Measurements from ENCODE around the gene BCDIN3D. TPM values are rescaled to one million over a fixed set of nuclear protein-coding genes. Genes with fewer than 3 reads are reported as not detected.
"Not testable (repeated sequence)": the region's sequence is repeated elsewhere in the genome, so short reads cannot be mapped to it uniquely, and the experiment has no call there.

BCDIN3D gene
- total RNA-seq, 1 experiment from 2014 or later = 4.8 TPM

DNA sequence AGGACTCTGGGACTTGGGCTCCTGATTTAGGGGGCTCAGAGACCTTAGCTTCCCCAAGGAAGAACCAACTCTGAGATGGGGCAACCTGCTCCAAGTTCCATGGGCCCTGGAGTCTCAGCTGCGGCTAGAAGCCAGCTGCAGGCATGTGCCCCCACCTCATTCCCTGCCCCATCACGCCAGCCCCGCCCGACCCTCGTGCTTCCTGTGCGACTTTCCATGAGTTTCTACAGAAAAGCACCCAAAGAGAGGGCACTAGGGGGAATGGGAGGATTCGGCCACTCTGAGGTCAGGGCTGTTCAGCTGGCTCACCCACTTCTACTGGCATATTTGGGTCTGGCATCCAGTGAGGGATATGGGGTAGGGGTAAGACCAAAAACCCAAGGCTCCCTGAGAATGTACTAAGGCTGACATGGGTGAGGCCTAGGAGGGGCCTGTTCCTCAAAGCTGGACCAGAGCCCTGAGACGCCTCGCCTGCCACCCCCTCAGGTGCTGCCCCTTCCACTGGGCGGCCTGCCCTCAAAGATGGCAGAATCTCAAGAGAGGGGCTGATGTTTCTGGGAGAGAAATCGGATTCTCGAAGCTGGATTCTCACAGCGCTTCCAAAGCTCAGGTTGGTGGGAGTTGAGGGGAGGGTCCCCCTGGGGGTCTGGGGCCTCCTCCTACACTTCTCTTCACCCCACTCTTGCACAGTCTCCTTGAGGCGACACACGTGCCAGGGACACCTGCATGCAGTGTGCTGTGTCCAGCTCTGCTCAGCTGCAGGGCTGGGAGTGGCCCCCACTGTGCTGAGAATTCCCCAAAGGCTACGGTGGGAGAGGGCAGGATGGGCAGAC lies 38.7 kb upstream of the BCDIN3D start:
- POLR2A ChIA-PET = no interaction called here
- in situ Hi-C loops (cut with HindIII; ENCODE audit: low pct_unique_long_range_greater_than_20kb, low sequenced_read_pairs) = no loop called here
- Histone ChIP-seq H3K9me3 (ENCODE audit: control insufficient read depth, insufficient read depth, low read depth, low read length) (no peaks in the 10 kb centered on the region), H3K4me1 (ENCODE audit: control insufficient read depth, insufficient read depth, low read length) (0 out of 2 replicates have a peak, but pooled peaks cover 4% of the 10 kb centered on the region), H3K27me3 (ENCODE audit: control insufficient read depth, insufficient read depth, low read length) (no peaks in the 10 kb centered on the region), H3K27ac (ENCODE audit: low read length) (no peak overlapping the region), H3K36me3 (ENCODE audit: control insufficient read depth, insufficient read depth, low read length) (no peaks in the 10 kb centered on the region), H3K4me3 (ENCODE audit: low read depth in 2 of 2, low read length in 2 of 2) (no peak overlapping the region)
- ATAC-seq = no peak
- BruUV-seq (replicated peaks) = no TSS peak
- TF ChIP-seq TCF7L2 (IDR thresholded peaks at IDR 0.05; ENCODE audit: low read depth, low read length) (no peak), POLR2AphosphoS5 (IDR thresholded peaks at IDR 0.05; ENCODE audit: low read depth, low read length) (no peak)
- TF ChIP-seq, protein P1, sequence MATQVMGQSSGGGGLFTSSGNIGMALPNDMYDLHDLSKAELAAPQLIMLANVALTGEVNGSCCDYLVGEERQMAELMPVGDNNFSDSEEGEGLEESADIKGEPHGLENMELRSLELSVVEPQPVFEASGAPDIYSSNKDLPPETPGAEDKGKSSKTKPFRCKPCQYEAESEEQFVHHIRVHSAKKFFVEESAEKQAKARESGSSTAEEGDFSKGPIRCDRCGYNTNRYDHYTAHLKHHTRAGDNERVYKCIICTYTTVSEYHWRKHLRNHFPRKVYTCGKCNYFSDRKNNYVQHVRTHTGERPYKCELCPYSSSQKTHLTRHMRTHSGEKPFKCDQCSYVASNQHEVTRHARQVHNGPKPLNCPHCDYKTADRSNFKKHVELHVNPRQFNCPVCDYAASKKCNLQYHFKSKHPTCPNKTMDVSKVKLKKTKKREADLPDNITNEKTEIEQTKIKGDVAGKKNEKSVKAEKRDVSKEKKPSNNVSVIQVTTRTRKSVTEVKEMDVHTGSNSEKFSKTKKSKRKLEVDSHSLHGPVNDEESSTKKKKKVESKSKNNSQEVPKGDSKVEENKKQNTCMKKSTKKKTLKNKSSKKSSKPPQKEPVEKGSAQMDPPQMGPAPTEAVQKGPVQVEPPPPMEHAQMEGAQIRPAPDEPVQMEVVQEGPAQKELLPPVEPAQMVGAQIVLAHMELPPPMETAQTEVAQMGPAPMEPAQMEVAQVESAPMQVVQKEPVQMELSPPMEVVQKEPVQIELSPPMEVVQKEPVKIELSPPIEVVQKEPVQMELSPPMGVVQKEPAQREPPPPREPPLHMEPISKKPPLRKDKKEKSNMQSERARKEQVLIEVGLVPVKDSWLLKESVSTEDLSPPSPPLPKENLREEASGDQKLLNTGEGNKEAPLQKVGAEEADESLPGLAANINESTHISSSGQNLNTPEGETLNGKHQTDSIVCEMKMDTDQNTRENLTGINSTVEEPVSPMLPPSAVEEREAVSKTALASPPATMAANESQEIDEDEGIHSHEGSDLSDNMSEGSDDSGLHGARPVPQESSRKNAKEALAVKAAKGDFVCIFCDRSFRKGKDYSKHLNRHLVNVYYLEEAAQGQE (IDR thresholded peaks at IDR 0.05; ENCODE audit: insufficient read depth in 1 of 2, low read depth in 2 of 2, low read length in 1 of 2) = no peak
- CTCF ChIA-PET = no interaction called here
- no peak for DNase-seq (ENCODE audit: low read depth, low spot score)
- intact Hi-C loops (cut with micrococcal nuclease; ENCODE audit: unreplicated experiment) = no loop called here

DNA sequence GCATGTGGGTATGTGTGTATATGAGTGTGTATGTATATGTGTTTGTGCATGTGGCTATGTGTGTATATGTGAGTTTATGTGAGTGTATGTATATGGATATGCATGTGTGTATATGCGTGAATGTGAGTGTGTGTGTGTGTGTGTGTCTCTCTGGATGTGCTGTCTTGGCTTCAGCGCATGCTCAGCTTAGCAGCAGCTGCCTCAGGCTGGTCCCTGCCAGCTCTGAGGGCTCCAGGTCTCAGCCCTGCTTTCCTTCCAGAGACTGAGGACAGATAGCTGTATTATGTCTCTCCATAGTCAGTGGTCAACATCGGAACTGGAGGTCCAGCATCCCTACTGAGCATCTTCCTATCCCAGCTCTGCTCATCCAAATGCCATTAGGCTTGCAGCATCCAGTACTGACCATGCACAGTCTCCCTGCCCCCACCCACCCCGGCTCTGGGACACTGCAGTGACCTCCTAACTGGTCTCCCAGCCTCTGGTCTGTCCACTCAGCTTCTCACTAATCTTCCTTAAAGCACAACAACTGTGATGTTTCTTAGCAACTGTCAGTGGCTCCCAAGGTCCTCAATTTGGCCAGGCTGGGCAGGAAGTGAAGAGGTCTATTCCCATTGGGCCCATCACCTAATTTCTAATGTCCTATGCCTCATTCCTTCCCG lies 38.0 kb upstream of the BCDIN3D start:
- BruUV-seq (replicated peaks) = no TSS peak
- ATAC-seq (no peak), DNase-seq (ENCODE audit: low read depth, low spot score) (no peak)
- no peaks in the 10 kb centered on the region for H3K36me3 ChIP-seq (ENCODE audit: control insufficient read depth, insufficient read depth, low read length)
- ChIA-PET CTCF (no interaction called here), POLR2A (no interaction called here)
- H3K4me3 ChIP-seq (ENCODE audit: low read depth in 2 of 2, low read length in 2 of 2) = no peak overlapping the region
- H3K4me1 ChIP-seq (ENCODE audit: control insufficient read depth, insufficient read depth, low read length) = 0 out of 2 replicates have a peak, but pooled peaks cover 4% of the 10 kb centered on the region
- H3K9me3 ChIP-seq (ENCODE audit: control insufficient read depth, insufficient read depth, low read depth, low read length) = no peaks in the 10 kb centered on the region
- no peaks in the 10 kb centered on the region for H3K27me3 ChIP-seq (ENCODE audit: control insufficient read depth, insufficient read depth, low read length)
- no peak overlapping the region for H3K27ac ChIP-seq (ENCODE audit: low read length)
- intact Hi-C loops (cut with micrococcal nuclease; ENCODE audit: unreplicated experiment) (no loop called here), in situ Hi-C loops (cut with HindIII; ENCODE audit: low pct_unique_long_range_greater_than_20kb, low sequenced_read_pairs) (no loop called here)
- TF ChIP-seq, protein P1 (IDR thresholded peaks at IDR 0.05; ENCODE audit: insufficient read depth in 1 of 2, low read depth in 2 of 2, low read length in 1 of 2) = no peak
- TF ChIP-seq TCF7L2 (IDR thresholded peaks at IDR 0.05; ENCODE audit: low read depth, low read length) (no peak), SIN3A (IDR thresholded peaks at IDR 0.05; ENCODE audit: borderline replicate concordance, insufficient read depth, low read depth, low read length) (no peak), CTCF (IDR thresholded peaks at IDR 0.05) (no peak), POLR2AphosphoS5 (IDR thresholded peaks at IDR 0.05; ENCODE audit: low read depth, low read length) (no peak)

DNA sequence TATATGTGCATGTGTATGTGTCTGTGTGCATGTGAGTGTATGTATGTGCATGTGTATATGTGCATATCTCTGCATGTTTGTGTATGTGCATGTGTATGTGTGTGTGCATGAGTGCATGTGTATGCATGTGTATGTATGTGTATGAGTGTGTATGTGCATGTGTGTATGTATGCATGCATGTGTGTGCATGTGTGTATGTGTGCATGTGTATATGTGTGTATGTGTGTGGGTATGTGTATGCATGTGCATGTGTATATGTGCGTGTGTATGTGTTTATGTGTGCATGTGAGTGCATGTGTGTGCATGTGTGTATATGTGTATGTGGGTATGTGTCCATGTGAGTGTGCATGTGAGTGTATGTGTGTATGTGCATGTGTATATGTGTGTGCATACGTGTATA lies 36.2 kb upstream of the BCDIN3D start:
- H3K36me3 ChIP-seq (ENCODE audit: control insufficient read depth, insufficient read depth, low read length); POLR2A ChIA-PET: not testable (repeated sequence)

More for the DNA sequence above, 36.2 kb upstream of the BCDIN3D start:
- H3K27ac ChIP-seq (ENCODE audit: low read length); H3K4me1 ChIP-seq (ENCODE audit: control insufficient read depth, insufficient read depth, low read length); intact Hi-C loops (cut with micrococcal nuclease; ENCODE audit: unreplicated experiment); DNase-seq (ENCODE audit: low read depth, low spot score); H3K27me3 ChIP-seq (ENCODE audit: control insufficient read depth, insufficient read depth, low read length); H3K4me3 ChIP-seq (ENCODE audit: low read depth in 2 of 2, low read length in 2 of 2); in situ Hi-C loops (cut with HindIII; ENCODE audit: low pct_unique_long_range_greater_than_20kb, low sequenced_read_pairs); CTCF ChIA-PET; H3K9me3 ChIP-seq (ENCODE audit: control insufficient read depth, insufficient read depth, low read depth, low read length); ATAC-seq; BruUV-seq (replicated peaks): not testable (repeated sequence)

All from Panc1 (cell line).